H7 (cell line): ENCODE data around the gene FAM168B. TPM values are rescaled to one million over a fixed set of nuclear protein-coding genes. Genes with fewer than 3 reads are reported as not detected.

Source experiments
- DNase-seq: peaks from one replicate; pipeline ENCODE4 v3.0.0; 2012
- H3K27me3 ChIP-seq: 2 replicates; pipeline ENCODE4 v1.6.0; 2011; ENCODE audit warnings: mild to moderate bottlenecking, low read length; ENCODE audit not compliant: control insufficient read depth, insufficient read depth
- H3K36me3 ChIP-seq: replicated peaks from 2 replicates; pipeline ENCODE4 v1.5.1; 2011; ENCODE audit warnings: low read length; ENCODE audit not compliant: control insufficient read depth, insufficient read depth
- H3K4me3 ChIP-seq: 2 replicates; pipeline ENCODE4 v1.5.1; 2011; ENCODE audit warnings: low read depth, mild to moderate bottlenecking, control low read depth, low read length, moderate library complexity; ENCODE audit not compliant: insufficient read depth
- total RNA-seq: library from RNA; depleted of rRNA; stranded (reverse); fragments of >200 nt; shearing (Covaris generic); gene quantifications from 2 replicates; pipeline ENCODE4 v1.2.3, GENCODE V29; 2014

Gene FAM168B
- total RNA-seq, 1 experiment from 2014 or later, result 57.6 TPM

DNA sequence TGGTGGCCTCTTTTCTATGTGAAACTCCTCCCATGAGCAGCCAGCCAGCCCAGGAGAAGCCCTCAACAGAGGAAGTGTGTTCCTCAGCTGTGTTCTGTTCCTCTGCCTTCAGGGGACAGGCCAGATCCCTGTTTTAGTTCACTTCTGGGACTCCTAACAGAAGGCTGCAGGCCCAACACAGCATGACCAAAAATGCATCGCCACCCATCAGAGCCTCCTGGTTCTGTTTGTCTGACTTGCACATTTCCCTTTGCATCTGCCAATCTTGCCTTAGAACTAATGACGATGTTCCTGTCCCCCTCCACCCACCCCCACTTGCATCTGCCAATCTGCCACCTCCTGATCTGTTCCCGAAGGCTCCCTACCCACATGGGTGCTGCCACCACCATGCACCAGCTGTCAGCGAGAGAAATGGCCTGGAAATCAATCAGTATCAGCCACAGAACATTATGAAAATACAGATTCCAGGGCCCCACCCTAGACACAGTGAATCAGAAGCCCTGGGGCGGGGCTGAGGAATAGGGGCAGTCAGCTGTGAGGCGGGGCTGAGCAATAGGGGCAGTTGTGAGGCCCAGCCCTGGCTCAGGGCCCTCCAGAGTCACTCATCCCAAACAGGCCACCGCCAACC is 51.0 kb downstream of the FAM168B start:
- peak; percentile 62 for DNase-seq
- Histone ChIP-seq H3K27me3 (no peaks in the 10 kb centered on the region; the same call in 1 of the 2 replicates), H3K36me3 (peaks cover 3% of the 10 kb centered on the region), H3K4me3 (no peak overlapping the region)

DNA sequence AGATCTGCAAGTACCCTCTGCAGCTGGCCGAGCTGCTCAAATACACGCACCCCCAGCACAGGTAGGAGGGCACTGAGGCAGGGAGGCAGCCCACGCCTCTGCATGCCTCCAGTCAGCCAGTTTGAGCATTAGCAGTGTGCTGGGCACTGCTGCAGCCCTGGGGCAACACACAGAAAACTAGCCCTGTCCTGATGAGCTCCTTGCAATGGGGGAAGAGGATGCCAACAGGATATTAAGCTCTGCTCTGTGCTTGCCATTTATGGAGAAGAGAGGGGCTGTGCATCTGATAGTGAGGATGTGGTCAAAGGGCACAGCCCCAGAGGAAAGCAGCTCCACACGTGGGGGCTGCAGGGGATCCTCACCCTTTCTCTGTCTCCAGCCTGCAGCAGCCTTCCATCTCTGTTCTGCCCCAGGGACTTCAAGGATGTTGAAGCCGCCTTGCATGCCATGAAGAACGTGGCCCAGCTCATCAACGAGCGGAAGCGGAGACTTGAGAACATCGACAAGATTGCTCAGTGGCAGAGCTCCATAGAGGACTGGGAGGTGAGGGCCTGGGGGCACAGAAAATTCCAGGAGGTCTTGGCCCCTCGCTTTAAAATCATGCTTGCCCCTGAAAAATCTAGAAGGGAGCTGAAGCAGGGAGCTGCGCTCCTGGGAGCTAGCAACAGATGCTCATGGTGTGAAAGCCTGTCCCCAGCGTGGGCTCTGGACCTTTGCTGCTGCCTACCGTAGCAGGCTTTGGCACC is 51.7 kb downstream of the FAM168B start:
- Histone ChIP-seq H3K4me3 (no peak overlapping the region), H3K36me3 (no peaks in the 10 kb centered on the region; the same call in 1 of the 2 replicates), H3K27me3 (peaks cover 2% of the 10 kb centered on the region; the same call in 1 of the 2 replicates)
- DNase-seq, result no peak

DNA sequence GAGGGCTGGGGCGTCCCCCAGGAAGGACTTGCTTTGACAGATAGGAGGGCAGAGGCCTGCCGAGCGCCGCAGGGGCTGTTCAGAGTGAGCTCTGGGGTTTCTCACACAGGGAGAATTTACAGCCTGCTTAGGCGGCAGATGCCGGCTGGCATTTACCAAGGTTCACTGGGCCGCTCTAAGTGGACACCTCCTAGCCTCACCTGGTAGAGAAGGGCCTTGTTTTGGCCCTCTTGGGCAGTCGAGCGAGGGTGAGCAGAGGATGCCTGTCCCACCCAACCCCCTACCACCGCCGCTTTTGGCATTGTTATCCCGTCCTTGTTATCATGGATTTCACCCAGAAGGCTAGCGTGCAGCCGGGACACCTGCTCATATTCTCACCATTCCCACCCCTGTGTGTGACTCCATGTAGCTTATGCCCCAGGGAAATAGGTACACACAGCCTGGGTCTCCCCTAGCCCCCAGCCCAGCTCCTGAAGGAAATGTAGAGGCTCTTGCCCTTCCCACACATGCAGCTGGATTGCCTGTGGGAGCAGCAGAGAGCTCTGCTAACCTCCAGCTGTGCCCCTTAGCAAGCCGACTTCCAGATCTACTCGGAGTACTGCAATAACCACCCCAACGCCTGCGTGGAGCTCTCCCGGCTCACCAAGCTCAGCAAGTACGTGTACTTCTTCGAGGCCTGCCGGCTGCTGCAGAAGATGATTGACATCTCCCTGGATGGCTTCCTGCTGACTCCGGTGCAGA is 52.4 kb downstream of the FAM168B start:
- no peaks in the 10 kb centered on the region; the same call in 1 of the 2 replicates for H3K36me3 ChIP-seq
- DNase-seq, result peak; percentile 79
- peaks cover 7% of the 10 kb centered on the region for H3K27me3 ChIP-seq
- H3K4me3 ChIP-seq, result no peak overlapping the region

GRCh38 chr2:131039908-131040660 is 53.2 kb downstream of the FAM168B start:
- DNase-seq, result peak; percentile 66
- Histone ChIP-seq H3K4me3 (no peak overlapping the region), H3K27me3 (peaks cover 14% of the 10 kb centered on the region), H3K36me3 (no peaks in the 10 kb centered on the region; the same call in 1 of the 2 replicates)

DNA sequence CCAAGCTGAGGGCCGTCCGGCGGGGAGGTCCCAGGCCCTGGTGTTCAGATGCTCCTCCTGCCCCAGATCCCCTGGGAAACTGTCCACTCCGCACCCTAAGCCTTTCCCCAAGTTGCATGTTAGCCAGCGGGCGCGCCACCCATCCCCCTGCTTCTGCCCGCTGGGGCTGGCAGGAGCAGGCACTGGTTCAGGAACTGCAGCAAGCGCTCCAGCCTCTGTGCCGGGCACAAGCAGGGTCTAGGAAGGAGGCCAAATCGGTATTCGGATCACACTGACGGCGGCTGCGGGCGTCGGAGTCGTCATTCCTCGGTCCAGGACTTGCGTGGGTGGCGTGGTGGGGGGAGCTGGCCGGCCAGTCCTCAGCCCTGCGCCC is 53.7 kb downstream of the FAM168B start:
- H3K4me3 ChIP-seq, result no peak overlapping the region
- peak; percentile 43 for DNase-seq
- no peaks in the 10 kb centered on the region; the same call in 1 of the 2 replicates for H3K36me3 ChIP-seq
- H3K27me3 ChIP-seq, result peaks cover 17% of the 10 kb centered on the region

GRCh38 chr2:131039101-131039440 is 54.2 kb downstream of the FAM168B start:
- Histone ChIP-seq H3K36me3 (no peaks in the 10 kb centered on the region; the same call in 1 of the 2 replicates), H3K4me3 (no peak overlapping the region), H3K27me3 (peaks cover 21% of the 10 kb centered on the region)
- DNase-seq, result peak; percentile 36

GRCh38 chr2:131038258-131039100 is 54.8 kb downstream of the FAM168B start:
- Histone ChIP-seq H3K36me3 (no peaks in the 10 kb centered on the region; the same call in 1 of the 2 replicates), H3K4me3 (no peak overlapping the region), H3K27me3 (peaks cover 27% of the 10 kb centered on the region)
- DNase-seq, result no peak

DNA sequence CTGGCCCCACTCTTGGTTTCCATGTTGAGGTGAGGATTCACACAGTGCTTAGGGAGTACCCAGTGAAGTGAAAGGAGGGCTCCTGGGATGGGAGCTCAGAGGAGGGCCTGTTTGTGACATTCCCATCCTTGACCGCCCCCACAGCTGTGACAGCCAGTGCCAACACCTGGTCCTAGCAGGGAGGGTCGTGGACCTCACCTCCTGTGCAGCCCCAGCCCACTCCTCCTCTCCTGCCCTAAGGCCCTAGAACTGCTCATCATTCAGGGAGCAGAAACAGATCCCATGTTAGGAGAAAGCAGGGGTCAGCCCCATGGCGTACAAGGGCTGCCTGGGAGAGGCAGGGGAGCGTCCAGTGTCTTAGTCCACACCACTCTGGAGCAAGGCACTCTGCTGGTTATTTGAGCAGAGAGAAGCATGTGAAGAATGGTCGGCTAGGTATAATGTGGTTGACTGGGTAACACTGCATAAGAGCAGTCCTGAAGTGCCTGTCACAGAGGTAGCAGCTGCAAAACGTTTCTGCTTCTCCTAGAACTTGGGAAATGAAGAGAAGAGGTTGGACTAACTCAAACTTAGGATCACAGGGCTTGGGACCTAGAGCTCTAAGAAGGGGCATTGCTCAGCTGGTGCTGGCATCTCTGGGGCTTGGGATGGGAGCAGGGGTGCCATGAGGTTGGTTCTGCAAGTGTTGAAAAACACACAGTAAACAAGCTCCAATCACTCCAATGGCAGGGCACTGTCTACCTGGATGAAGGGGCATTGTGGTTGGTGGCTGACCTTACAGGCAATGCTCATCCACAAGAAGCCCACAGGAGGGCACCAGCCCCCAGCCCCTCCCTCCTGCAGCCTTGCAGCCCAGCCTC is 55.6 kb downstream of the FAM168B start:
- peaks cover 30% of the 10 kb centered on the region for H3K27me3 ChIP-seq

GRCh38 chr2:131036696-131037397 is 56.4 kb downstream of the FAM168B start:
- Histone ChIP-seq H3K27me3 (peaks cover 30% of the 10 kb centered on the region), H3K36me3 (no peaks in the 10 kb centered on the region; the same call in 1 of the 2 replicates), H3K4me3 (no peak overlapping the region)
- DNase-seq, result peak; percentile 40

More for the DNA sequence above, 55.6 kb downstream of the FAM168B start:
- no peak overlapping the region for H3K4me3 ChIP-seq
- DNase-seq, result peak; percentile 37
- H3K36me3 ChIP-seq, result no peaks in the 10 kb centered on the region; the same call in 1 of the 2 replicates

- Histone ChIP-seq H3K27me3 (peaks cover 30% of the 10 kb centered on the region), H3K4me3 (no peak overlapping the region)
- DNase-seq, result peak; percentile 34
These were observed 57.0 kb downstream of the FAM168B start for GRCh38 chr2:131036269-131036668.

GRCh38 chr2:131035826-131036231 is 57.4 kb downstream of the FAM168B start:
- DNase-seq, result peak; percentile 64
- Histone ChIP-seq H3K36me3 (no peaks in the 10 kb centered on the region), H3K27me3 (peaks cover 30% of the 10 kb centered on the region), H3K4me3 (no peak overlapping the region; the same call in 1 of the 2 replicates)

More at GRCh38 chr2:131036269-131036668, 57.0 kb downstream of the FAM168B start:
- H3K36me3 ChIP-seq, result no peaks in the 10 kb centered on the region

GRCh38 chr2:131035112-131035825 is 58.0 kb downstream of the FAM168B start:
- DNase-seq, result peak; percentile 78
- Histone ChIP-seq H3K27me3 (peaks cover 30% of the 10 kb centered on the region), H3K36me3 (no peaks in the 10 kb centered on the region), H3K4me3 (peak overlapping the region; percentile 58)
